ENCODE results near the gene KCNQ1.
A peak's percentile ranks its signal among the peaks of the same experiment; 100 is the strongest.

KCNQ1 gene

GRCh38 chr11:2674658-2675131 is 229.9 kb downstream of the KCNQ1 start:
- no peak for DNase-seq

GRCh38 chr11:2675540-2675939 is 230.7 kb downstream of the KCNQ1 start:
- no peak for DNase-seq

GRCh38 chr11:2677127-2677526 is 232.3 kb downstream of the KCNQ1 start:
- no peak for DNase-seq

- no peak for DNase-seq
Observed at GRCh38 chr11:2678396-2678795, 233.6 kb downstream of the KCNQ1 start.

- no peak for DNase-seq
Observed at GRCh38 chr11:2679011-2679676, 234.3 kb downstream of the KCNQ1 start.

GRCh38 chr11:2681408-2682145 is 236.8 kb downstream of the KCNQ1 start:
- DNase-seq, result no peak

GRCh38 chr11:2683806-2684205 is 239.0 kb downstream of the KCNQ1 start:
- DNase-seq, result no peak

GRCh38 chr11:2684581-2684980 is 239.8 kb downstream of the KCNQ1 start:
- DNase-seq, result no peak

- DNase-seq, result no peak
Observed at GRCh38 chr11:2685051-2685450, 240.2 kb downstream of the KCNQ1 start.

GRCh38 chr11:2685566-2686359 is 241.0 kb downstream of the KCNQ1 start:
- no peak for DNase-seq

- no peak for DNase-seq
Observed at GRCh38 chr11:2686360-2687222, 241.8 kb downstream of the KCNQ1 start.

- no peak for DNase-seq
Observed at GRCh38 chr11:2687223-2687530, 242.4 kb downstream of the KCNQ1 start.

GRCh38 chr11:2687782-2688191 is 243.0 kb downstream of the KCNQ1 start:
- no peak for DNase-seq

- DNase-seq, result no peak
Observed at GRCh38 chr11:2688381-2689231, 243.8 kb downstream of the KCNQ1 start.

GRCh38 chr11:2689651-2690575 is 245.1 kb downstream of the KCNQ1 start:
- no peak for DNase-seq

GRCh38 chr11:2690596-2691354 is 246.0 kb downstream of the KCNQ1 start:
- no peak for DNase-seq

GRCh38 chr11:2691355-2691761 is 246.6 kb downstream of the KCNQ1 start:
- DNase-seq, result no peak

GRCh38 chr11:2691991-2692875 is 247.4 kb downstream of the KCNQ1 start:
- DNase-seq, result peak; percentile 13
